CD4-positive, alpha-beta T cell (primary cell): ENCODE results near the gene CADM2. TPM values are rescaled to one million over a fixed set of nuclear protein-coding genes. Genes with fewer than 3 reads are reported as not detected.

Source experiments
- ATAC-seq: fragments of 200-7000 bp; cut with Tn5 transposase; one replicate; pipeline ENCODE4 v1.10.0; 2022; ENCODE audit warnings: mild to moderate bottlenecking; ENCODE audit not compliant: poor library complexity
- CTCF ChIA-PET: fragments of 350-600 bp; sonication (Branson Sonifier 250); formaldehyde crosslinking; loops from one replicate; lab custom pipeline; 2021; ENCODE audit warnings: antibody characterized with exemption, inconsistent platforms; lab: Charles Lee
- POLR2A ChIA-PET: fragments of 350-600 bp; sonication (Branson Sonifier 250); formaldehyde crosslinking; loops from one replicate; lab custom pipeline; 2021; ENCODE audit warnings: antibody characterized with exemption, inconsistent platforms; lab: Charles Lee
- DNase-seq, 14 experiments: peaks; one replicate each; pipeline ENCODE4 v3.0.0-alpha.2; 2013 to 2020; ENCODE audit warnings: mixed read lengths in 2 of 14
- H3K27ac ChIP-seq, 2 donors: one replicate each; pipeline versions ENCODE4 v1.5.1 to v1.7.0; 2013; ENCODE audit warnings: low read length in 2 of 2, low read depth in 1 of 2, mild to moderate bottlenecking in 1 of 2
- H3K27me3 ChIP-seq, 2 experiments: 1 replicate in 1 of 2; 2 replicates in 1 of 2; pipeline versions ENCODE4 v1.6.1 to v1.7.0; 2013; ENCODE audit warnings: low read length in 2 of 2, control low read depth in 1 of 2, mild to moderate bottlenecking in 1 of 2, moderate library complexity in 1 of 2; ENCODE audit not compliant: insufficient read depth in 2 of 2, control insufficient read depth in 1 of 2
- H3K36me3 ChIP-seq: one replicate; pipeline ENCODE4 v1.6.1; 2013; ENCODE audit warnings: low read length, control low read depth; ENCODE audit not compliant: insufficient read depth
- H3K4me1 ChIP-seq: one replicate; pipeline ENCODE4 v1.6.1; 2013; ENCODE audit warnings: low read length, control low read depth; ENCODE audit not compliant: insufficient read depth
- H3K4me3 ChIP-seq: one replicate; pipeline ENCODE4 v1.5.1; 2013; ENCODE audit warnings: mild to moderate bottlenecking, low read length, moderate library complexity
- H3K9me3 ChIP-seq, 2 experiments: 1 replicate in 1 of 2; 2 replicates in 1 of 2; pipeline versions ENCODE4 v1.6.1 to v1.7.0; 2013; ENCODE audit warnings: low read length in 2 of 2, mild to moderate bottlenecking in 2 of 2, control low read depth in 1 of 2, moderate library complexity in 1 of 2; ENCODE audit not compliant: control insufficient read depth in 1 of 2, insufficient read depth in 1 of 2
- H3K27ac Mint-ChIP-seq: one replicate; pipeline ENCODE4 v1.8.0; 2020; ENCODE audit warnings: mixed read lengths
- H3K27me3 Mint-ChIP-seq: one replicate; pipeline ENCODE4 v1.8.0; 2021; ENCODE audit warnings: mixed read lengths
- H3K36me3 Mint-ChIP-seq: one replicate; pipeline ENCODE4 v1.8.0; 2021; ENCODE audit warnings: low read depth, mixed read lengths
- H3K4me1 Mint-ChIP-seq: one replicate; pipeline ENCODE4 v1.8.0; 2021; ENCODE audit warnings: low read depth, mixed read lengths
- H3K4me3 Mint-ChIP-seq: one replicate; pipeline ENCODE4 v1.8.0; 2020; ENCODE audit warnings: mild to moderate bottlenecking, mixed read lengths
- H3K9me3 Mint-ChIP-seq: one replicate; pipeline ENCODE4 v1.8.0; 2020; ENCODE audit warnings: mixed read lengths
- intact Hi-C, 2 experiments: fragments of 100-400 bp; cut with DNase I in 1 of 2; cut with micrococcal nuclease in 1 of 2; formaldehyde crosslinking; loops; one replicate each; pipeline versions ENCODE4 v1.15.1 to v1.9.0; 2023 to 2025; cut with DNase I, micrococcal nuclease
- total RNA-seq, 174 experiments: library from RNA in 2 of 174; stranded (reverse) in 2 of 174; gene quantifications; one replicate each; pipeline ENCODE4 v1.2.3 and lab custom pipeline; 2021 to 2026
- TF ChIP-seq, protein P1 (sequence below): fragments of 200-600 bp; IDR thresholded peaks from one replicate; pipeline ENCODE4 v1.8.0; 2022; ENCODE audit warnings: antibody characterized with exemption, mild to moderate bottlenecking

Gene CADM2
- total RNA-seq, 2 experiments from 2014 or later = 0.03 to 0.11 TPM

DNA sequence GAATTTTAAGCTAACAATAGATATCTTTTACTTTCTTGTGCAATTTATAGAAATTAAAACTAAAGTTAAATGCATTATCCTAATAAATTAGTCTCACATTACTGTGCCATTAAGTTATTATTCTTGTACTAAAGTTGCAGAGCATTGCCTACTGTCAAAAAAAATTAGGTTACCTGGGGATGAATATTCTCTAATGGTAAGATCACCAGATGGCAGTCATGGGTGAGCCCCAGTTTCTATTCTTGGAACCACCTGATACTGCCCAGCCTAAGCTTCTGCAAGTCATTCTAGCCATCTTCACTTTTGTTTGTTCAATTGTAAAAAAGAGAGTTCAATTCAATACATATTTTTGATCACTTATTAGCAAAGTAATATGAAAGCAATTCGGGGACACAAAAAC, 213.2 kb downstream of the CADM2 start:
- peaks cover 10% of the 10 kb centered on the region for H3K9me3 Mint-ChIP-seq
- H3K4me1 Mint-ChIP-seq = no peaks in the 10 kb centered on the region
- no peak overlapping the region for H3K4me3 Mint-ChIP-seq
- Histone ChIP-seq H3K27me3 (no peaks in the 10 kb centered on the region), H3K27ac (no peak overlapping the region), H3K36me3 (no peaks in the 10 kb centered on the region), H3K9me3 (peaks cover 3 to 7% of the 10 kb centered on the region in 2 experiments), H3K4me1 (no peaks in the 10 kb centered on the region), H3K4me3 (no peak overlapping the region)
- TF ChIP-seq, protein P1, sequence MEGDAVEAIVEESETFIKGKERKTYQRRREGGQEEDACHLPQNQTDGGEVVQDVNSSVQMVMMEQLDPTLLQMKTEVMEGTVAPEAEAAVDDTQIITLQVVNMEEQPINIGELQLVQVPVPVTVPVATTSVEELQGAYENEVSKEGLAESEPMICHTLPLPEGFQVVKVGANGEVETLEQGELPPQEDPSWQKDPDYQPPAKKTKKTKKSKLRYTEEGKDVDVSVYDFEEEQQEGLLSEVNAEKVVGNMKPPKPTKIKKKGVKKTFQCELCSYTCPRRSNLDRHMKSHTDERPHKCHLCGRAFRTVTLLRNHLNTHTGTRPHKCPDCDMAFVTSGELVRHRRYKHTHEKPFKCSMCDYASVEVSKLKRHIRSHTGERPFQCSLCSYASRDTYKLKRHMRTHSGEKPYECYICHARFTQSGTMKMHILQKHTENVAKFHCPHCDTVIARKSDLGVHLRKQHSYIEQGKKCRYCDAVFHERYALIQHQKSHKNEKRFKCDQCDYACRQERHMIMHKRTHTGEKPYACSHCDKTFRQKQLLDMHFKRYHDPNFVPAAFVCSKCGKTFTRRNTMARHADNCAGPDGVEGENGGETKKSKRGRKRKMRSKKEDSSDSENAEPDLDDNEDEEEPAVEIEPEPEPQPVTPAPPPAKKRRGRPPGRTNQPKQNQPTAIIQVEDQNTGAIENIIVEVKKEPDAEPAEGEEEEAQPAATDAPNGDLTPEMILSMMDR = no peak
- POLR2A ChIA-PET = no interaction called here
- ATAC-seq (no peak), DNase-seq (no peak)
- intact Hi-C loops = no loop called here
- H3K27ac Mint-ChIP-seq = no peak overlapping the region
- no peaks in the 10 kb centered on the region for H3K36me3 Mint-ChIP-seq
- CTCF ChIA-PET = no interaction called here
- H3K27me3 Mint-ChIP-seq = no peaks in the 10 kb centered on the region

DNA sequence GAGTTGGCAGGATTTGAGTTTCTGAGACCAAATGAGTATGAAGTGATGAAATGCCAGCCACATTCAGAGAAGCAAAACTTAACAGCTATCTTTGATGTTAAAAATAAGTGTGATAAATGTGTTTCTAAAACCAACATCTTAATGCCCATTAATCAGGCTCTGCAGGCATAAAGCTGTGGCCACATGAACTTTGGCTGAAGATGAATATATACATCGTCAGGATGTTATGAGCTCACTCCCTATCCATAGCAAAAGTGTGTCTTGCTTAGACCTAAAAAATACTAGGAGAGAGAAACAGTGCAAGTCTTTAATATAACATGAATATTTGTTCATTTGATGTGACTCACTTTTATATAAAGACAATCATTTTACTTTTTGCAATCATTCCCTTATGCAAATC, 218.0 kb downstream of the CADM2 start:
- H3K4me3 ChIP-seq = no peak overlapping the region
- no peak overlapping the region for H3K27ac ChIP-seq
- TF ChIP-seq, protein P1 = no peak
- no peaks in the 10 kb centered on the region for H3K36me3 Mint-ChIP-seq
- no peaks in the 10 kb centered on the region for H3K27me3 Mint-ChIP-seq
- H3K9me3 Mint-ChIP-seq = peaks cover 11% of the 10 kb centered on the region
- CTCF ChIA-PET = no interaction called here
- H3K27me3 ChIP-seq = no peaks in the 10 kb centered on the region
- no peak for ATAC-seq
- H3K4me1 ChIP-seq = no peaks in the 10 kb centered on the region
- POLR2A ChIA-PET = no interaction called here
- no peak overlapping the region for H3K27ac Mint-ChIP-seq
- peaks cover 3% of the 10 kb centered on the region in 2 experiments for H3K9me3 ChIP-seq
- DNase-seq = no peak
- no peaks in the 10 kb centered on the region for H3K4me1 Mint-ChIP-seq
- H3K4me3 Mint-ChIP-seq = no peak overlapping the region
- intact Hi-C loops = no loop called here
- H3K36me3 ChIP-seq = no peaks in the 10 kb centered on the region

DNA sequence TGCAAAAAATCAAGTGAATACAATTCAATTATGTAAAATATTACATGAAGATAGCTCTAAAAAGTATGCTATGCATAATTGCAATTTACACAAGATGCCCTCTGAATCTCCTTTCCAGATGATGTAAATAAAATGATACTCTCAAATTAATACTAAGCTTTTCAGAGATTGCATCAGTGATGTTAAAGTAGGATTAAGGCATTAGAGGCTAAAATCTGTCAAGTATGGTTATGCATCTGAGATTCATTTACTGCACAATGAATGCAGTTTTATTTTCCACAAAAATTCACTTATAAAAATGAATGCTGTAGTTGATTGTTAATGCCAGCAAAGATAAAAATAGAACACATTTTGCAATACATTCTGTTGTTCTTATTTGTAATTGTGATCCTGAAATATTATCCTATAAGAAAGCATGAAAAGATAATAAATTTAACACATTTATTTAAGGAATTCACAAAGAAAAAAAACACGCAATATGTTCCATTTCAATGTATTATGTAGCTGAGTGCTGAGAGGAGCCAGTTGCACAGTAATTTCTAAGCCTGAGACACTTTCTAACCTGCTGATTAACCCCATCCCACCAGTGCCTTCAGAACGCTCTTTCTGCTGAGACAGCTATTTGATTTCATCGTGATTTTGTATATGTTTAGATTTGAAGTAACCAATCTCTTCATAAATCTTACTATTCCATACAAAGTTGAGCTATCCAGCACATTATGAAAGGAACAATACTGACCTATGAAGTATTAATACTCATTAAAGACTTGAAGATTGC, 224.4 kb downstream of the CADM2 start:
- no peak overlapping the region for H3K27ac Mint-ChIP-seq
- POLR2A ChIA-PET = no interaction called here
- Histone ChIP-seq H3K27ac (no peak overlapping the region), H3K9me3 (no peaks in the 10 kb centered on the region), H3K27me3 (no peaks in the 10 kb centered on the region), H3K4me3 (no peak overlapping the region), H3K4me1 (no peaks in the 10 kb centered on the region), H3K36me3 (no peaks in the 10 kb centered on the region)
- no peak for ATAC-seq
- H3K4me3 Mint-ChIP-seq = no peak overlapping the region
- no peaks in the 10 kb centered on the region for H3K36me3 Mint-ChIP-seq
- CTCF ChIA-PET = no interaction called here
- no peaks in the 10 kb centered on the region for H3K27me3 Mint-ChIP-seq
- H3K4me1 Mint-ChIP-seq = no peaks in the 10 kb centered on the region
- TF ChIP-seq, protein P1 = no peak
- intact Hi-C loops = no loop called here
- H3K9me3 Mint-ChIP-seq = peaks cover 3% of the 10 kb centered on the region
- no peak for DNase-seq
